CD4-positive, alpha-beta T cell treated with Interleukin-21 for 1 hour (primary cell): ENCODE results near the gene FNIP1.
"Not testable (repeated sequence)": the region's sequence is repeated elsewhere in the genome, so short reads cannot be mapped to it uniquely, and the experiment has no call there.

ENCODE experiments used
- DNase-seq: peaks from one replicate; pipeline ENCODE4 v3.0.0-alpha.2; 2020

Gene FNIP1

GRCh38 chr5:131605086-131605485 lies 191.7 kb downstream of the FNIP1 start:
- no peak for DNase-seq

- DNase-seq, result peak; percentile 47
Measured at GRCh38 chr5:131595088-131596033, 201.5 kb downstream of the FNIP1 start.

- DNase-seq, result no peak
Measured at GRCh38 chr5:131593921-131594320, 202.9 kb downstream of the FNIP1 start.

GRCh38 chr5:131593436-131593835 lies 203.4 kb downstream of the FNIP1 start:
- DNase-seq, result not testable (repeated sequence)
